Measurements from ENCODE around the gene ROBO4.

ROBO4 gene

DNA sequence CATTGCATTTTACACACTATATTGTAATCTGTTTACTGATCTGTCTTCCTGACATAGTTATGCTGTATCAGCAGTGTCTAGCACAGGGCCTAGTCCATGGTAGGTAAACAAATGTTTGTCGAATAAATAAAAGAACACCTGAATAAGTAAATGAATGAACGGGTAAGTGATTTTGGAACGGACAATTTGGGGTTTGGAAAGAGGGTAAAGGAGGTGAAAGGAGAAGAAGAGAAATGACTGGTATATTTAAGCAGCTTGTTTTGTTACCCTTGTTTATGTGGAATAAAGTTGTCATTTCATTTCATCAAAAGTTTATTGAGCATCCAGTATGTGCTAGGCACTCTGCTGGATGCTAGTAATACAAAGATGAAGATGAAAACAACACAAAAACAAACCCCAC, 21.3 kb upstream of the ROBO4 start, which contains the start of gene HEPN1:
Gene HEPN1 (plus strand): TSS at position 301 of the 400 bp plus-strand sequence.
- DNase-seq (ENCODE audit: low spot score), result no peak

DNA sequence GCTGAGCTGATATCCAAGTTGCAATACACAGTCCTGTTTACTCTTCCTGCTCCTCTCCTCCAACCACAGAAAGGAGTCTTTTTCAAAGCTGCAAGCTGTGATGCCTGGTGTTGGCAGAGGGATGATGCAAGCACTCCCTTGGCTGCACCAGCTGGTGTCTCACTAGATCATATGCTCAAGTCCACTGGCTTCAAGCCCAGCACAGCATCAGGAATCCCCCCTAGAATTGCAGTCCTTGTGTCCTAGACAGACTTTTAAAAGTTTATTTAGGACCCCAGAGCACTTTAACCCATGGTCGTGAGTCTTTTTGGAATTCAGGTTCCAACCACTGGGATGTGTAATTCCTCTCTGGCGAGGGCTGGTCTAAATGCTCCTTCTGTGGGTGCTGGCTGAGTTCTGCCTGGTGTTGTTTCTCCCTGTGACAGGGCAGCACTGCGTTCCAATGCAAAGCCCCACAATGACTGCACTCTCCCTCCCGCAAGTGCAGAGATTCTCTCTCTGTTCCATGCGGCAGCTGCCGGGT, 19.5 kb upstream of the ROBO4 start:
- no peak for DNase-seq (ENCODE audit: low spot score)

DNA sequence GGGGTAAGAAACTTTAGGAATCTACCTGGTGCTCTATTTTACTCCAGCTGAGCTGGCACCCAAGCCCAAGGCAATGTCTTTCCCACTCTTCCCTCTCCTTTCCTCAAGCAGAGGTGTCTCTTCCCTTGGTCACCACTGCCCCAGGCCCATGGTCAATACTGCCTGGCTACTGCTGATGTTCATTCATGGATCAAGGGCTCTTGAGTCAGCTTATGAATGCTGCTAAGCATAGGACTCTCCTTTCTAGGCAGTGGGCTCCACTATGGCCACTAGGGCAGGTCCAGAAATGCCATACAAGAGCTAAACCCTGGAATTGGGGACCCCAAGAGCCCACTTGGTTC, 18.7 kb upstream of the ROBO4 start:
- DNase-seq (ENCODE audit: low spot score), result no peak

DNA sequence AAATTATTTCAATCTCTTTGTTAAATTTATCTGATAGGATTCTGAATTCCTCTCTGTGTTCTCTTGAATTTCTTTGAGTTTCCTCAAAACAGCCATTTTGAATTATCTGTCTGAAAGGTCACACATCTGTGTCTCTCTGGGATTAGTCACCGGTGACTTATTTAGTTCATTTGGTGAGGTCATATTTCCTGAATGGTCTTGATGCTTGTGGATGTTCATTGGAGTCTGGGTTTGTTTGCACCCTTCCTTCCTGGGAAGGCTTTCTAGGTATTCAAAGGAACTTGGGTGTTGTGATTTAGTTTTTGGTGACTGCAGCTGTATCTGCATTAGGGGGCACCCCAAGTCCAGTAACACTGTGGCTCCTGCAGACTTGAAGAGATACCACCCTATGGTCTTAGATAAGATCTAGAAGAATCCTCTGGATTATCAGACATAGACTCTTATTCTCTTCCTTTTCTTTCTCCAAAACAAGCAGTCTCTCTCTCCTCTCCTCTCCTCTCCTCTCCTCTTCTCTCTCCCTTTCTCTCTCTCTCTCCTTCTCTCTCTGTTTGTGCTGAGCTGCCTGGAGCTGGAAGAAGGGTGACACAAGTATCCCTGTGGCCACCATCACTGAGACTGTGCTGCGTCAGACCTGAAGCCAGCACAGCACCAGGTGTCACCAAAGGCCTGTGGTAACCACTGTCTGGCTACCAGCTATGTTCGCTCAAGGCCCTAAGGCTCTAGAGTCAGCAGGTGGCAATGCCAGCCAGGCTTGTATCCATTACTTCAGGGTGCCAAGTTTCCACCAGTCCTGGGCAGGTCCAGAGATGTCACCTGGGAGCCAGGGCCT, 18.1 kb upstream of the ROBO4 start:
- DNase-seq (ENCODE audit: low spot score), result no peak

DNA sequence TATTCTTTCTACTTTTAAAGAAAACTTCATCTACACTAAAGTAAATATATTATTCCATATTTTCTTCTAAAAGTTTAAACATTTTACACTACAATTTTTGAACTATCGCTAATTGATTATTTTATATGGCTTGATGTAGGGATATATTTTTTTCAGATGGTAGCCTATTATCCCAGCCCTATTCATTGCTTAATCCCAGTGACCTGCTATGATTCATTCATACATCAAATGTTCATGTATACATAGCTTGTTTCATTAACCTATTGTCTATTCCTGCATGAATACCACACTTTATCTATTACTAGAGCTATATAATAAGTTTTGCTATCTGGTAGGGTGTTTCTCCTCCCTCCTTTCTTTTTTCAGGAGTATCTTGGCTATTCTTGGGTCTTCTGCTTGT, 5.0 kb upstream of the ROBO4 start:
- DNase-seq (ENCODE audit: low spot score), result no peak

DNA sequence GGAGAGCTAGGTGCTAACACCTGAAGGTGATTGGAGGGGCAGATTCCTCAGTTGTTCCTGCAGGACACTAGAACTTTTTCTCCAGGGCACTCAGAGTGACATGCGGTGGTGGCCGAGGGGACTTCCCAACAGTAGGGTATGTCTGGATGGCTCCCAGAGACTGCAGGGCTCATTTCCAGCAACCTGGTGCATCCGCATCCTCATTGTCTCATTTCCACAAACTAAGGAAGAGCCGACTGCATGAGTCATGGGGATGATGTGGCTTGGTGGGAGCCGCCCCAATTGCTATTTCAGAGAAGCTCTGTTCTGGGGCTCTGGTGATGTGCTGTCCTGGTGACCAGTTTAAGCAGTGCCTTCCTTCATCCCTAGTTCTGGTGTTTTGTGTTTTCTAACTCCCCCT, 2.8 kb upstream of the ROBO4 start:
- DNase-seq (ENCODE audit: low spot score), result peak; percentile 85

DNA sequence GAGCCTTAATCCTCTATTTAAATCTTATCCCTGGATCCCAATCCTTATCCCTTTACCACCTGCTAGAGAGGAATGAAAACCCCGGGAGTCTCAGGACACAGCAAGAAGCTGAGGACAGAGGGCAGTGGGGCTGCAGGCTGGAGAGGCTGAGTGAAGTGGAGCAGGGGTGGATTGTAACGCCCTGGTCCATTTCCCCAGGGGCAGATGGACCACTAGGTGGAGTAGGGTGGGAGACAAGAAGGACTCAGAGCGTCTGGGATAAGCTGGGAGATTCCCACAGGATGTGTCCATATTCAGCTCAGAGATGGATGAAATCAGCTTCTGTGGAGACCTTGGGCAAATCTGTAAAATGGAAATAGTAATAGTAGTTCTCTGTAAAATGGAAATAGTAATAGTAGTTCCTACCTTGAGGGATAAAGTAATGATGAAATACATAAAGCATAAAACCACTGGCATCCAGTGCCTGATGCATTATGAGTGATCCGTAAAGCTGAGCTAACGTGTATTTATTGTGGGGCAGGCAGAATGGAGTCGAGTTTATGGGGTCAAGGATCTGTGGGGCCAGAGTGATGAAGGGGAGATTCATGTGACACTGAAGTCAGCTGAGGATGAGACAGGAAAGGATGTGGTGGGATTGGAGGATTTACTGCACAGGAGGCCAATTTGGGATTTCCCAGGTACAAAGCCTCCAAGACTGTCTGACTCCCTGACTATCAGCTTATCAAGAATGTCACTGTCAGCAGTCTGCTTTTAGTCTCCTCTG, 1.9 kb upstream of the ROBO4 start:
- peak; percentile 2 for DNase-seq (ENCODE audit: low spot score)

DNA sequence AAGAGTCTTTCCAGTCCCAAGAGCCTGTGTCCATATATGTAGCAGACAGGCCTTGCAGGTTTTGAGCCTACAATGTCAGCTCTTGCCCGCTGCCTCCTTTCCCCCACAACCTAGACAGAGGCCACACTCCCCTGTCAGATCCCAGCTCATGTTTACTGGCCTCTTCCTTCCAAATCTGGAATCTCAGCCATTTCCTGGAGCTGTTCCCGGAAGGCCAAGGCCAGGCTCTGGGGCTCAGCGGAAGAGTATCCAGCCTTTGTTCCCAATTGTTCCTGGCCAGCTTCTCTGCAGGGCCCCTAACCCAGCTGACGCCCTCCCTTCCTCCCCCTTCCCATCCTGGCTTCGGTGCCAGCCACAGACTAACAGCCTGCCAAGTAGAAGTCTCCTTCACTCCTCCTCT, 1.0 kb upstream of the ROBO4 start:
- DNase-seq (ENCODE audit: low spot score), result peak; percentile 54

DNA sequence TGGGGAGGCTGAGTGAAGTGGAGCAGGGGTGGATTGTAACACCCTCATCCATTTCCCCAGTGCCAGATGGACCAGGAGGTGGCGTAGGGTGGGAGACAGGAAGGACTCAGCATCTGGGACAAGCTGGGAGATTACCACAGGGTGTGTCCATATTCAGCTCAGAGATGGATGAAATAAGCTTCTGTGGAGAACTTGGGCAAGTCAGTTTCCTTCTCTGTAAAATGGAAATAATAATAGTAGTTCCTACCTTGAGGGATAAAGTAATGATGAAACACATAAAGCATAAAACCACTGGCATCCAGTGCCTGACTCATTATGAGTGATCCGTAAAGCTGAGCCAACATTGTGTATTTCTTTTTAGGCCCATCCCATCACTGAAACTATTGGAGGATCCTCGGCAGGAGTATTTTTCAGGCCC, 607 bp upstream of the ROBO4 start:
- DNase-seq (ENCODE audit: low spot score), result peak; percentile 69

DNA sequence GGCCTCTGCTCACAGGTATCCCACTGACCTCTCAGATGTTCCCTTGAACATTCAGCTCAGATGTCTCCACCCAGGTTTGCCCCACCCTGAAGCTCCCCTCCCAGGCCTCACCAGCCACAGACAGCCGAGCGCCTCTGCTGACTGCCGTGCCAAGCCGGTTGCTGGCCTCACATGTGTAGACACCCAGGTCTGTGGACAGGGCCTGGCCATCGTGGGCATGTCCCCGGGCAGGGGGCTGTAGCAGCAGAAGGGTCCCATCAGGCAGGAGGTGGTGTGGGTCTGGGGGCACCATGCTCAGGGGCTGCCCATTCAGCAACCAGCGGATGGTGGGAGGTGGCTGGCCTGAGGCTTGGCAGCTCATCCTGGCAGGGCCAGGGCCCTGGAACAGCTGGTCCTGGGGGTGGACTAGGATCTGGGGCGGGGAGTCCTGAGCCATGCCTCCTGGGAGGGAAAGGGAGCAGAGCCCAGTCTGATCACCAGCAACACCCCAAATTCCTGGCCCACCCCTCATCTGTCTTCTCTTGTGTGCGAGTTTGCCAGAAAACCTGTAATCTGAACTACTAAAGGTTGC, 759 bp downstream of the ROBO4 start:
- DNase-seq (ENCODE audit: low spot score), result peak; percentile 47

DNA sequence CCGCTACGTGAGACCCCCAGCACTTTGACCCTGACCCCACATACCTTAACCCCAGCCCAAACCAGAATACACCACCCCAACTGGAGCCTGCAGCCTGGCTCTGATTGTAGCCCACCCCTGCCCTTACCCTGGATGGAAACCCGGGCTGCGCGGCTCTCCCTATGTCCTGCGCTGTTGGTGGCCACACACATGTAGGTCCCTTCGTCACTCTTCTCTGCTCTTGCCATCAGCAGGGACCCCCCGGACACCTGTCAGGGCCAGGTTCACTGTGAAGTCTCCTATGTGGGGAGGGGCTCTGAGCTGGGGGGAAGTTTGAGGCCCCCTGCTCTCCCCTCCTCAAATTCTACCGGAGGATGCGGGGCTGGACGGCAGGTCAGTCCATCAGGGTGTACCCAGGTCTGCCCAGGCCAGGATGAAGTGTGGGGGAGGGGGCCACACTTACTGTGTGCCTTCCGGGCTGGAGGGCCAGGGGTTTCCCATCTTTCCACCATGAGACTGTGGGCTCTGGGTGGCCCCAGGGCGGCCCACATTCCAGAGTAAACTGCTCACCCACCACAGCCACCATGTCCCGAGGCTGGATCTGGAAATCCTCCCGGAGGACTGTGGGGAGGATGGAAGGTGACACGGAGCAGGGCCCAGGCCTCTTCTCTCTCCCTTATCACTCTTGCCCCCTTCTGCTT, 1.5 kb downstream of the ROBO4 start:
- DNase-seq (ENCODE audit: low spot score), result peak; percentile 20

DNA sequence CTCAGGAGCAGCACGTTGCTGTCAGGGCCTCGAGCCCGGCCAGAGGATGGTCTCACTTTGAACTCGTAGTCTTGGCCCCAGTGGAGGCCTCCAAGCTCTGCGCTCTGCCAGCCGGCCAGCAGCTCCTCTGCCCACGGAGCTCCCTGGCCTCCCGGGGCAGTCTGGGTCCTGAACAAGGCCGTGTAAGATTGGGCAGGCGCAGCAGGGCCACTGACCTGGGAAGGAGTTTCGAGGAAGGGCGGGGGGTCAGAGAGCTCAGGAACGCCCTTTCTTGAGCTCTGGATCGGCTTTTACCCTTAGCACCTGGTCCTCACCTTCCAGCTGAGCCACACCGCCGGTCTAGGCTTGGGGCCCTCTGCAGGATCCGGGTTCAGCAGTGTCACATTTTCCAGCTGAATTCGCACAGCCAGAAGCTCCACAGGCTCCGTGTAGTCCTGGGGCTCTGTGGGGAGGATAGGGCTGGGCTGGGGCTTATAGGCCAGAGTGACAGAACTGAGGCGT, 2.1 kb downstream of the ROBO4 start:
- DNase-seq (ENCODE audit: low spot score), result peak; percentile 1

DNA sequence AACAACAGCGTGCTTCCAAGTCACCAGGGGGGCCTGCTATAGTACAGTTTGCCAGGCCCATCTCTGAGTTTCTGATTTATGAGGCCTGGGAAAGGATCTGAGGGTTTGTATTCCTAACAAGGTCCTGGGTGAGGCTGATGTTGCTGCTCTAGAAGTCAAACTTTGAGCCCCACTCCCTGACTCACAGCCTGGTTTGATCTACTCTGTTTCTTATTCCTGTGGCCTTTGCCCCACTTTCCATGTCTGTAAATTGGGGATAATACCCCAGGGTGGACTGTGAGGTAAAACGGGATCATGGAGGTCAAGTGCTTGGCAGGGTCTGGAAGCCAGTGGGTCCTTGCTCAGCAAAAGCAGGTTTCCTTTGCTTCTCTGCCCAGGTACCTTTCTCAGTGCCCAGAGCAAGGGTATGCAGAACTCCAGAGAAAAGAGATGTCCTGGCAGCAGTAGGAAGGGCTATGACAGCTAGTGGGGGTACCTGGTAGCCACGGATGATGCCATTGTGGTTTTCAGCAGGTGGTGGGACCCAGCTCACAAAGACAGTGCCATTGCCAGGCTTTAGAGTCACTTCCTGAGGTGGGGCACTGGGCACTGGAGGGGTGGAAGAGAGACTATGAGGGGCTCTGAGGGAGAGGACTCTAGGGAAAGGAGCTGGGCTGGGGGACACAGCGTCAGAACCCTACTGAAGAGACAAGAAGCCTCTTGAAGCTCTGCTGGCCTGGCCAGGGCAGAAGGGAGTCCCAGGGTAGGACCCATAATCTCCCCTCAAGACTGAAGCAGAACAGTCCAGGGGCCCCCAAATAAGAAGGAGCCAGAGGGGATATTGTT, 2.8 kb downstream of the ROBO4 start:
- no peak for DNase-seq (ENCODE audit: low spot score)

DNA sequence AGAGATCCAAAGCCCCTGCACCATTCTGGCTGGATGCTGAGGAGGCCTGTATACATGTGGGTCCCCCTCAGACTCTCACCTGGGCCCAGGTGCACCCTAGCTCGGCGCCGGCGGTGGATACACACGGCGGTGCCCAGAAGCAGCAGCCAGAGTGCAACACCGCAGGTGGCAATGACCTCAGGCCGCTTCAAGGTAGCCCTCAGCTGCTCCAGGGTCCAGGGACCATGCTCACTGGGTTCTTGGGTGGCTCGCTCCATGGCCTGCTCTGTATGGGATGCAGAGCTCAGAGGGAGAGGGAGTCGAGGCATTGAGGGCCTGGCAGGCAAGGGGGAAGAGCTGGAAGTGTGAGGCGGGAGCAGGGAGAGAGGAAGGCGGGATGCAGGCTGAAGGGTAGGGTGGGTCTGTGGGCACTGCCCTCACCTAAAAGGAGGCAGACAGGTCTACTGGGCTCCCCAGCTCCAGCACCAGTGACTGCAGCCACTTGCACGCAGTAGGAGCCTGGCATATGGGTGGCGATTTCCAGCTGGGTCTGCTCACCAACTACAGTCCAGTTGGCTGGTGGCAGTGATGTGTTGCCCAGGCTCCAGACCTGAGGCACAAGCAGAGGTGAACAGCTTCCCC, 3.8 kb downstream of the ROBO4 start:
- no peak for DNase-seq (ENCODE audit: low spot score)

DNA sequence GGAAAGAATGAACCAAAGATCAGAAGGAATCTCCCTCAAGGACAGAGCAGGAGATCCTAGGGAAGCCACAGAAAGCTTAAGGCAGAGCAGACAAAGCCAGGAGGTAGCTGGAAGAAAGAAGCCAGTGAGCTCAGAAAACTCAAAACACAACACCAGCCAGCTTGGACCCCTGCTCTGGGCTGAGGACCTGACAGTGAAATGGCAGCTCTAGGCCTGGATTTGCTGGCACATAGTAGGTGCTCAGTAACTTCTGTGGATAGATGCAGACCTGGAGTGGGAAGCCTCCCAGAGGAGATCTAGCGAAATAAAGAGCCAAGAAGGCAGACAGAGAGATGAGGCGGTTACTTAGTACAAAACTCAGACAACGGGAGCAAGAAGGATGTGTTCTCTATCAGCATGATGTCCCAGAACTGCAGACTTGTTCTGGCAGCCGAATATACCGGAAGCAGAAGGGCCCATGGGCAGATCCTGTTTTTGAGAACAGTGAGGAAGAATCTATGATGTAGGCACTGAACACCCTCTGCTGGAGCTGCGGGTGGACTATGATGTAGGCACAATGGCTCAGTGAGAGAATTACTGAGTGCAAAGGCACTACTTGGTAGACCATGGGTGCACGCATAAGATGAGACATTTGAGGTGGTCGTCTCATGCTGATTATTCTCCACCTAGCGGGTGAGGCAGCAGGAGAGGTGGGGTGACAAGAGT, 4.8 kb downstream of the ROBO4 start:
- DNase-seq (ENCODE audit: low spot score), result no peak

DNA sequence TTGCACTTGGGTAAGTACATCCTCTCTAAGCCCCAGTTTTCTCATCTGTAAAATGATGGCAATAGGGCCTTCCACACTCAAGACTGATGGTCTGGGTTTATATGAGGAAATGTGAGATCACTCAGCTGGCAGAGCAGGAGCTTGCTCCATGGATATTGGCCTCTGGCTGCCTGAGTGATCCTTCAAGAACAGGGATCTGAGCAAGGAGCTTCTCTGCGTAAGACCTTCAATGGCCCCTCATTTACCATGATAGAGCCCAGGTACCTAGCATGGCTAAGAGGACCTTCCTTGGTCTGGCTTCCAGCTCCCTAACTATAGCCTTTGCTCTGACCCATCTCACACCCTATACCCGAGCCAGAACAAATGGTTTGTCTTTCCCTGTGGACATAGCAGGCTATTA, 5.5 kb downstream of the ROBO4 start:
- DNase-seq (ENCODE audit: low spot score), result no peak

DNA sequence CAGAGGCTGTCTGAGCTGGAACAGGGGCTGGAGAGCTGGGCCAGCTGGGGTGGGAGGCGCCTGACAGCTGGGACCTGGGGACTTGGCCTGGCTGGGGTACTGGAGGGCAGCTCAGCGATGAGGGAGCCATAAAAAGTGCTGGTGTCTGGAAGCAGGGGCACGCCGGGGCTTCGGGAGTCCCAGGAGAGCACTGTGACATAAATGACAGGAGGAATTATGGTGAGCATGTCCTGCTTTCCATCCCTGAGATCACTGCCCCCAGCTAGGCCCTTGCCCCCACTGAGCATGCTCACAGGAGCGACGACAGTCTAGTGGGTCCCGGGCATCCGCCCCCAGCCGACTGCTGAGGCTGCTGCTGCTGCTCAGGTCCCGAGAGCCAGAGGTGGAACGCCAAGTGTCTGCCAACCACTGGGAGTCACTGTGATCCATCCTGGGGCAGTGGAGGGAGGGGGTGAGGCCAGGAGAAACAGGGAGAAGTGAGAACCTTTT, 6.2 kb downstream of the ROBO4 start:
- DNase-seq (ENCODE audit: low spot score), result no peak

DNA sequence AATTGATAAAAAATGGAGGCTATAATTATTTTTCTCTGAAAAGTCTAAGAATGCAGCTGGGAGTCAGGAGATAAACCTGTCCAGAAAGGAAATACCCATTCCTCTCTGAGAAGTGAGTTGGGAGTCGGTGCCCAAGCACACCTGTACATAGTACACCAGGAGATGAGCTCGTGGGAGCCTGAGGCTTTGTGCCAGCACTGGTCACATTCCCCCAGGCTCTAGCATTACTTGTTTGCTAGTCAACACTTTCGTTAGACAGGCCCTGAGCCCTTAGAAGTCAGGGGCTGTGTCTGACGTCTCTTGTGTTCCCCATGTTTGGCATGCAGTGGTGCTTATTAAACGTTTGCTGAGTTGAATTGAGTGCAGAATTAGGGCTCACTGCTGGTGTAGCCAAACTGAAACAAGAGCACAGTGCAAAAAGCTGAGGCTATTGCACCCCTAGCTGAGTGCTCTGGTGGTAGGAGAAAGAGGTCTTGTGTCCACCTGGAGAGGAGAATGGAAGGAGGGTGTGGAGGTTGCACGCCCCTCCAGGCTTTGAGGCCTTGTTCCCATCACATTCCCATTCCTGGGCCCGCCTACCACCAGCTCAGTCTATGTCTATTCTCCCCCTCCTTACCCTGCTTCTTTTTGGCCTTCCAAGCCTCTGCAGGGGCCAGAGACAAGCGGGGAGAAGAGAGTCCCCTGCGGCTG, 6.8 kb downstream of the ROBO4 start:
- DNase-seq (ENCODE audit: low spot score), result no peak

DNA sequence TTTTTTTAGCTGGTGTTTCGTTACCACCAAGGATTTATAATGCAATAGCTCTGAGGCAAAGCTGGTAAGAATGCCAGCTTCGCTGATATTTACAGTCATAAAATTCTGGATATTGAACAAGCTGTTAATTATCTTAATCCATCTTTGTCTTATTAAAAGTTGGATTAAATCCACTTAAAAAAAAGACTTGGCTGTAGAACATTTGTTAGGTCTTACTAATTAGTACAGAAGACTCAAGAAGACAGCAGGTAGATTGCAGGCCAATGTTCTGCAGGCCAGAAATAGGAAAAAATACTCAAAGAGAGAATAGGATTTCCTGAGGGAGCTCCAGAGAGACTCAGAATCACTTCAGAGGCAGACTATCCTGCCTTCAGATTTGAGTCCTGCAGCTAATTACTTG, 7.5 kb downstream of the ROBO4 start:
- no peak for DNase-seq (ENCODE audit: low spot score)
